Astrocyte (in vitro differentiated cells and primary cell): Measurements from ENCODE around the gene SLITRK5.

Experiments
- CTCF ChIP-seq: IDR thresholded peaks from 2 replicates; pipeline ENCODE4 v1.5.1; 2011; ENCODE audit warnings: low read depth, mild to moderate bottlenecking, inconsistent platforms, low read length, moderate library complexity; ENCODE audit not compliant: insufficient read depth
- EZH2 ChIP-seq: IDR thresholded peaks from 2 replicates; pipeline ENCODE4 v1.6.1; 2012; ENCODE audit warnings: mild to moderate bottlenecking, low read length, inconsistent platforms; ENCODE audit not compliant: insufficient read depth

- no peak for TF ChIP-seq CTCF
- no peak for TF ChIP-seq EZH2
Observed at GRCh38 chr13:87678372-87678752, 7.2 kb downstream of the SLITRK5 start.
